ENCODE results near the gene LTA4H. TPM values are rescaled to one million over a fixed set of nuclear protein-coding genes. Genes with fewer than 3 reads are reported as not detected.
"Not testable (repeated sequence)": the region's sequence is repeated elsewhere in the genome, so short reads cannot be mapped to it uniquely, and the experiment has no call there.

Gene LTA4H
- total RNA-seq, 3 donors from 2014 or later = 66.5 to 94.5 (median 67.4) TPM

GRCh38 chr12:95976416-95976832, 59.0 kb downstream of the LTA4H start:
- Histone ChIP-seq H3K9me3 (no peaks in the 10 kb centered on the region), H3K27ac (no peak overlapping the region), H3K4me3 (no peak overlapping the region), H3K4me1 (no peaks in the 10 kb centered on the region), H3K36me3 (no peaks in the 10 kb centered on the region), H3K27me3 (no peaks in the 10 kb centered on the region)
- intact Hi-C loops (cut with DNase I; ENCODE audit: low total_unique reads) = no loop called here
- TF ChIP-seq CTCF (IDR thresholded peaks at IDR 0.05) = no peak
- TF ChIP-seq POLR2A (IDR thresholded peaks at IDR 0.05) = no peak
- no peak for TF ChIP-seq POLR2AphosphoS5 (IDR thresholded peaks at IDR 0.05)
- DNase-seq (ENCODE audit: low spot score in 2 of 2) = no peak

GRCh38 chr12:95975491-95975890, 59.9 kb downstream of the LTA4H start:
- no peak overlapping the region for H3K4me3 ChIP-seq
- no peaks in the 10 kb centered on the region for H3K27me3 ChIP-seq
- H3K36me3 ChIP-seq = no peaks in the 10 kb centered on the region
- H3K27ac ChIP-seq = no peak overlapping the region
- H3K9me3 ChIP-seq = no peaks in the 10 kb centered on the region
- TF ChIP-seq CTCF (IDR thresholded peaks at IDR 0.05) (no peak), POLR2A (IDR thresholded peaks at IDR 0.05) (no peak), POLR2AphosphoS5 (IDR thresholded peaks at IDR 0.05) (no peak)
- no peak for DNase-seq (ENCODE audit: low spot score in 2 of 2)
- no peaks in the 10 kb centered on the region for H3K4me1 ChIP-seq
- intact Hi-C loops (cut with DNase I; ENCODE audit: low total_unique reads) = no loop called here

- H3K4me1 ChIP-seq = no peaks in the 10 kb centered on the region
- H3K9me3 ChIP-seq = no peaks in the 10 kb centered on the region
- no peak for DNase-seq (ENCODE audit: low spot score in 2 of 2)
- no peak overlapping the region for H3K27ac ChIP-seq
- H3K27me3 ChIP-seq = no peaks in the 10 kb centered on the region
- intact Hi-C loops (cut with DNase I; ENCODE audit: low total_unique reads) = no loop called here
- no peaks in the 10 kb centered on the region for H3K36me3 ChIP-seq
- H3K4me3 ChIP-seq = no peak overlapping the region
- no peak for TF ChIP-seq POLR2A (IDR thresholded peaks at IDR 0.05)
These were observed 61.0 kb downstream of the LTA4H start for GRCh38 chr12:95974358-95974757.

- Histone ChIP-seq H3K4me3 (no peak overlapping the region), H3K27ac (no peak overlapping the region), H3K9me3 (no peaks in the 10 kb centered on the region), H3K36me3 (no peaks in the 10 kb centered on the region), H3K27me3 (no peaks in the 10 kb centered on the region), H3K4me1 (no peaks in the 10 kb centered on the region)
- no peak for DNase-seq (ENCODE audit: low spot score in 2 of 2)
- TF ChIP-seq POLR2A (IDR thresholded peaks at IDR 0.05) (no peak), CTCF (IDR thresholded peaks at IDR 0.05) (no peak), POLR2AphosphoS5 (IDR thresholded peaks at IDR 0.05) (no peak)
- intact Hi-C loops (cut with DNase I; ENCODE audit: low total_unique reads) = no loop called here
These were observed 62.4 kb downstream of the LTA4H start for GRCh38 chr12:95972832-95973456.

GRCh38 chr12:95970905-95971304, 64.5 kb downstream of the LTA4H start:
- no peak overlapping the region for H3K4me3 ChIP-seq
- H3K27me3 ChIP-seq = no peaks in the 10 kb centered on the region
- DNase-seq (ENCODE audit: low spot score in 2 of 2) = no peak
- no peaks in the 10 kb centered on the region for H3K9me3 ChIP-seq
- no peak overlapping the region for H3K27ac ChIP-seq
- no peak for TF ChIP-seq CTCF (IDR thresholded peaks at IDR 0.05)
- no peak for TF ChIP-seq POLR2AphosphoS5 (IDR thresholded peaks at IDR 0.05)
- TF ChIP-seq POLR2A (IDR thresholded peaks at IDR 0.05) = no peak
- intact Hi-C loops (cut with DNase I; ENCODE audit: low total_unique reads) = loop anchor here (2.0 kb wide), 1 partner anchor 28 kb away; no protein-coding TSS in a partner anchor
- H3K4me1 ChIP-seq = no peaks in the 10 kb centered on the region
- H3K36me3 ChIP-seq = no peaks in the 10 kb centered on the region

- DNase-seq (ENCODE audit: low spot score in 2 of 2); H3K36me3 ChIP-seq; H3K4me1 ChIP-seq; intact Hi-C loops (cut with DNase I; ENCODE audit: low total_unique reads); H3K4me3 ChIP-seq; H3K27ac ChIP-seq; H3K9me3 ChIP-seq; H3K27me3 ChIP-seq: not testable (repeated sequence)
These were observed 66.3 kb downstream of the LTA4H start for GRCh38 chr12:95969116-95969515.
